Measurements from ENCODE around the gene GPRIN1.

Gene GPRIN1

GRCh38 chr5:176643491-176644219, 33.7 kb upstream of the GPRIN1 start:
- DNase-seq (ENCODE audit: low spot score): no peak

GRCh38 chr5:176642675-176643490, 32.9 kb upstream of the GPRIN1 start:
- DNase-seq (ENCODE audit: low spot score): no peak

- DNase-seq (ENCODE audit: low spot score): no peak
Observed at GRCh38 chr5:176640616-176641015, 30.7 kb upstream of the GPRIN1 start.

GRCh38 chr5:176639981-176640380, 30.0 kb upstream of the GPRIN1 start:
- no peak for DNase-seq (ENCODE audit: low spot score)

- DNase-seq (ENCODE audit: low spot score): no peak
Observed at GRCh38 chr5:176639208-176639607, 29.3 kb upstream of the GPRIN1 start.

- no peak for DNase-seq (ENCODE audit: low spot score)
Observed at GRCh38 chr5:176638437-176638836, 28.5 kb upstream of the GPRIN1 start.

GRCh38 chr5:176637556-176637955, 27.6 kb upstream of the GPRIN1 start:
- no peak for DNase-seq (ENCODE audit: low spot score)

GRCh38 chr5:176636426-176636825, 26.5 kb upstream of the GPRIN1 start:
- no peak for DNase-seq (ENCODE audit: low spot score)

- no peak for DNase-seq (ENCODE audit: low spot score)
Observed at GRCh38 chr5:176633598-176633997, 23.6 kb upstream of the GPRIN1 start.

- DNase-seq (ENCODE audit: low spot score): no peak
Observed at GRCh38 chr5:176632745-176633144, 22.8 kb upstream of the GPRIN1 start.

GRCh38 chr5:176631383-176632200, 21.6 kb upstream of the GPRIN1 start:
- DNase-seq (ENCODE audit: low spot score): no peak

GRCh38 chr5:176630681-176631222, 20.8 kb upstream of the GPRIN1 start:
- no peak for DNase-seq (ENCODE audit: low spot score)

- DNase-seq (ENCODE audit: low spot score): peak; percentile 42
Observed at GRCh38 chr5:176629853-176630680, 20.1 kb upstream of the GPRIN1 start, which contains the start of the genes EIF4E1B and SNCB. TSS of gene EIF4E1B (plus strand) at chr5:176630675. CDS start at chr5:176642788, 12,113 bp downstream. TSS of gene SNCB (minus strand) at chr5:176630534. CDS start at chr5:176629654, 880 bp downstream.

GRCh38 chr5:176629317-176629852, 19.4 kb upstream of the GPRIN1 start:
- DNase-seq (ENCODE audit: low spot score): no peak

- DNase-seq (ENCODE audit: low spot score): peak; percentile 69
Observed at GRCh38 chr5:176628406-176629228, 18.7 kb upstream of the GPRIN1 start.

GRCh38 chr5:176627582-176627981, 17.6 kb upstream of the GPRIN1 start:
- DNase-seq (ENCODE audit: low spot score): no peak

GRCh38 chr5:176626876-176627236, 16.9 kb upstream of the GPRIN1 start:
- DNase-seq (ENCODE audit: low spot score): no peak

GRCh38 chr5:176625966-176626875, 16.3 kb upstream of the GPRIN1 start:
- DNase-seq (ENCODE audit: low spot score): peak; percentile 28

GRCh38 chr5:176625512-176625911, 15.6 kb upstream of the GPRIN1 start:
- DNase-seq (ENCODE audit: low spot score): no peak
